HCT116 (cell line): ENCODE results near the gene EDEM1. TPM values are rescaled to one million over a fixed set of nuclear protein-coding genes. Genes with fewer than 3 reads are reported as not detected.

Experiments
- ATAC-seq: fragments of 200-7000 bp; cut with Tn5 transposase; 2 replicates; pipeline ENCODE4 v1.9.1; 2020; ENCODE audit warnings: mild to moderate bottlenecking, moderate library complexity
- BruUV-seq: library from RNA; stranded (reverse); fragments of 400-500 nt; replicated peaks from 2 replicates; lab custom pipeline; 2021; lab: Mats Ljungman, UMichigan
- CTCF ChIA-PET: fragments of 300-600 bp; sonication (Branson Sonifier 250); formaldehyde crosslinking; loops from one replicate; lab custom pipeline; 2021; ENCODE audit warnings: antibody characterized with exemption; lab: Charles Lee
- POLR2A ChIA-PET: fragments of 300-600, 350-600 bp; sonication (Branson Sonifier 250); formaldehyde crosslinking; loops from one replicate; lab custom pipeline; 2021; ENCODE audit warnings: antibody characterized with exemption; lab: Charles Lee
- RAD21 ChIA-PET, 2 experiments: fragments of 300-600 bp; sonication (Branson Sonifier 250); formaldehyde crosslinking; loops; one replicate each; lab custom pipeline; 2023; ENCODE audit warnings: low total read pairs in 2 of 2; ENCODE audit not compliant: uncharacterized antibody in 2 of 2, unreplicated experiment in 2 of 2, low non-redundant PET in 1 of 2; lab: Charles Lee
- DNase-seq: peaks from one replicate; pipeline ENCODE4 v3.0.0-alpha.2; 2010; ENCODE audit warnings: low read depth, low spot score
- H2AFZ ChIP-seq: fragments of 200-600 bp; shearing (Covaris generic), sonication (generic); 2 replicates; pipeline ENCODE4 v1.6.1; 2017; ENCODE audit warnings: low read depth, mixed run types, mixed read lengths, antibody characterized with exemption, low read length; ENCODE audit not compliant: poor library complexity, severe bottlenecking
- H3K27ac ChIP-seq: 2 replicates; pipeline ENCODE4 v1.5.1; 2012; ENCODE audit warnings: low read depth, low read length
- H3K27me3 ChIP-seq: fragments of 200-600 bp; sonication (generic); 2 replicates; pipeline ENCODE4 v1.6.1; 2016; ENCODE audit warnings: mixed run types, low read length, mixed read lengths; ENCODE audit not compliant: insufficient read depth
- H3K36me3 ChIP-seq, 2 experiments: fragments of 200-500 bp in 1 of 2; fragments of 200-600 bp in 1 of 2; sonication (Bioruptor generic) in 1 of 2; sonication (generic) in 1 of 2; 2 replicates each; pipeline versions ENCODE4 v1.5.1 to v1.6.1; 2014 to 2016; ENCODE audit warnings: low read length in 2 of 2, inconsistent platforms in 1 of 2, mixed read lengths in 1 of 2, mixed run types in 1 of 2; ENCODE audit not compliant: insufficient read depth in 2 of 2, control insufficient read depth in 1 of 2
- H3K4me1 ChIP-seq, 2 experiments: fragments of 200-600 bp in 1 of 2; sonication (generic) in 1 of 2; 2 replicates each; pipeline versions ENCODE4 v1.5.1 to v1.6.1; 2012 to 2017; ENCODE audit warnings: low read length in 2 of 2, inconsistent platforms in 1 of 2, mild to moderate bottlenecking in 1 of 2, mixed read lengths in 1 of 2, mixed run types in 1 of 2, moderate library complexity in 1 of 2; ENCODE audit not compliant: insufficient read depth in 2 of 2, control insufficient read depth in 1 of 2
- H3K4me2 ChIP-seq: fragments of 200-600 bp; sonication (generic); 2 replicates; pipeline ENCODE4 v1.6.1; 2017; ENCODE audit warnings: mixed run types, low read length, mixed read lengths
- H3K4me3 ChIP-seq, 2 experiments: fragments of 200-600 bp in 1 of 2; sonication (generic) in 1 of 2; replicated peaks in 1 of 2; 2 replicates each; pipeline ENCODE4 v1.5.1; 2011 to 2016; ENCODE audit warnings: low read length in 2 of 2, control low read depth in 1 of 2, low read depth in 1 of 2, mild to moderate bottlenecking in 1 of 2, mixed read lengths in 1 of 2, mixed run types in 1 of 2
- H3K79me2 ChIP-seq: fragments of 200-600 bp; sonication (generic); 2 replicates; pipeline ENCODE4 v1.6.1; 2017; ENCODE audit warnings: mild to moderate bottlenecking, mixed run types, low read length, moderate library complexity, mixed read lengths; ENCODE audit not compliant: insufficient read depth
- H3K9ac ChIP-seq: fragments of 200-600 bp; sonication (generic); 2 replicates; pipeline ENCODE4 v1.6.1; 2016; ENCODE audit warnings: low read length, mixed read lengths
- H3K9me2 ChIP-seq: fragments of 200-600 bp; sonication (generic), shearing (Covaris generic); 2 replicates; pipeline ENCODE4 v1.6.1; 2017; ENCODE audit warnings: mixed run types, mild to moderate bottlenecking, moderate library complexity; ENCODE audit not compliant: insufficient read depth
- H3K9me3 ChIP-seq, 2 experiments: fragments of 200-500 bp in 1 of 2; fragments of 200-600 bp in 1 of 2; sonication (Bioruptor generic) in 1 of 2; sonication (generic) in 1 of 2; 2 replicates each; pipeline ENCODE4 v1.6.1; 2014 to 2017; ENCODE audit warnings: low read length in 2 of 2, mixed read lengths in 2 of 2, inconsistent platforms in 1 of 2, low read depth in 1 of 2, mild to moderate bottlenecking in 1 of 2, mixed run types in 1 of 2, moderate library complexity in 1 of 2; ENCODE audit not compliant: control insufficient read depth in 1 of 2, insufficient read depth in 1 of 2
- H4K20me1 ChIP-seq: fragments of 200-600 bp; sonication (generic), shearing (Covaris generic); 2 replicates; pipeline ENCODE4 v1.6.1; 2017; ENCODE audit warnings: mixed run types, mild to moderate bottlenecking, moderate library complexity; ENCODE audit not compliant: insufficient read depth
- ATF3 ChIP-seq: IDR thresholded peaks from 2 replicates; pipeline ENCODE4 v1.6.1; 2012
- CBX3 ChIP-seq: IDR thresholded peaks from 2 replicates; pipeline ENCODE4 v1.6.1; 2012; ENCODE audit warnings: low read depth
- CEBPB ChIP-seq: IDR thresholded peaks from 2 replicates; pipeline ENCODE4 v1.6.1; 2012; ENCODE audit warnings: low read depth
- EGR1 ChIP-seq: IDR thresholded peaks from 2 replicates; pipeline ENCODE4 v1.6.1; 2012; ENCODE audit warnings: low read depth
- EZH2 ChIP-seq: fragments of 200-600 bp; sonication (generic); IDR thresholded peaks from 2 replicates; pipeline ENCODE4 v1.6.1; 2017; ENCODE audit warnings: antibody characterized with exemption, mixed run types
- EZH2phosphoT487 ChIP-seq: fragments of 200-600 bp; IDR thresholded peaks from 2 replicates; pipeline ENCODE4 v1.6.1; 2018; ENCODE audit warnings: antibody characterized with exemption, borderline replicate concordance
- FOSL1 ChIP-seq: IDR thresholded peaks from 2 replicates; pipeline ENCODE4 v1.6.1; 2012; ENCODE audit warnings: low read depth
- JUND ChIP-seq: IDR thresholded peaks from 2 replicates; pipeline ENCODE4 v1.6.1; 2012
- POLR2A ChIP-seq: IDR thresholded peaks from 2 replicates; pipeline ENCODE4 v1.7.0; 2011; ENCODE audit warnings: borderline replicate concordance; ENCODE audit not compliant: insufficient read depth, insufficient read length; ENCODE audit errors: extremely low read depth
- POLR2AphosphoS5 ChIP-seq: IDR thresholded peaks from 2 replicates; pipeline ENCODE4 v1.6.1; 2011; ENCODE audit warnings: mild to moderate bottlenecking, low read depth, low read length, moderate library complexity
- RAD21 ChIP-seq: IDR thresholded peaks from 2 replicates; pipeline ENCODE4 v1.6.1; 2012; ENCODE audit warnings: low read depth, mild to moderate bottlenecking
- SP1 ChIP-seq: IDR thresholded peaks from 2 replicates; pipeline ENCODE4 v1.6.1; 2012; ENCODE audit warnings: low read depth
- SRF ChIP-seq: IDR thresholded peaks from 2 replicates; pipeline ENCODE4 v1.6.1; 2012; ENCODE audit warnings: low read depth
- TCF7L2 ChIP-seq: IDR thresholded peaks from 2 replicates; pipeline ENCODE4 v1.7.0; 2011; ENCODE audit warnings: borderline replicate concordance, inconsistent platforms; ENCODE audit not compliant: insufficient read depth, insufficient read length; ENCODE audit errors: extremely low read depth
- ZBTB33 ChIP-seq: IDR thresholded peaks from 2 replicates; pipeline ENCODE4 v1.6.1; 2011; ENCODE audit warnings: mild to moderate bottlenecking, low read length, moderate library complexity; ENCODE audit not compliant: insufficient replicate concordance; ENCODE audit errors: extremely low read depth
- ZFX ChIP-seq: fragments of 450-650 bp; IDR thresholded peaks from 2 replicates; pipeline ENCODE4 v1.6.1; 2017
- ZNF274 ChIP-seq: fragments of 200-500 bp; sonication (Bioruptor generic); IDR thresholded peaks from 2 replicates; pipeline ENCODE4 v1.6.1; 2014; ENCODE audit warnings: mild to moderate bottlenecking, low read depth, low read length, inconsistent platforms
- intact Hi-C: fragments of 100-400 bp; cut with micrococcal nuclease; formaldehyde crosslinking; loops from 2 replicates; pipeline ENCODE4 v1.10.0; 2022
- total RNA-seq: library from RNA; stranded (reverse); gene quantifications from one replicate; pipeline ENCODE4 v1.2.1, GENCODE V29; 2021; ENCODE audit not compliant: unreplicated experiment

Gene EDEM1
- total RNA-seq, 1 experiment from 2014 or later, result 23.7 TPM

- TF ChIP-seq TCF7L2 (no peak), POLR2A (peak; percentile 36), JUND (no peak), EZH2 (no peak), EGR1 (peak; percentile 82), ZNF274 (no peak), ATF3 (no peak)
These were observed at the start of gene EDEM1 (continued) for GRCh38 chr3:5187156-5187919.

DNA sequence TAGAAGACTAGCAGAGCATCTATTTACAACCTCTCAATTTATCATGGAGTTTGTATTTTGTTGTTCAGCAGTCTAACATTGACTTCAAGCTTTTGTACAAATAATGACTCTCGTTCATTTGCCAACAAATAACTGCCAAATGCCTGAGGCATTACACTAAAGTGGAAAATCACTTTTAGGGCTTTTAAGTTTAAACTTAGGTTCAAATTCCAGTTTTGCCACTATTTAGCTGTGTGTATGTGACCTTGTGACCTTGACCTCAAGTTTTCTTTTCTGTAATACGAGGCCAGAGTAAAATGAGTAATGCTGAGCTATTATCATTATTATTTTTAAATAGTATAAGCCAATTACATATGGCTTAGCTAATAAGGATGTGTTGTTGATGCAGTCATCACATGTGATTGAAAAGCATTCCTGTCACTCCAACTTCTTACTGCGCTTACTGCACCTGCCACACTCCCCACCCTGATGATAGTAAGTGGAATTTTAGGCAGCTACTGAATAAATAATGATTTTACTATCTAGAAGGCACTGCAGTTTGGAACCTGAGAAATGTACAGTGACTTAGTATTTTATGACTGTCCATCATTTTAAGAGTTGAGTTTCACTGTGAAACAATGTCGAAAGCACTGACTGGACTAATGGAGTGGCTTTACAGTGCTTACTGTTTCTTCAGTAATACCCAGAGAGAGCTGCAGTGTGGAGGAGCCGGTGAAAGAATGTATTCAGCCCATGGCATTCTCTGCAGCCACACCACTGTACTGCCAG, 49.1 kb upstream of the EDEM1 start:
- ATAC-seq, result no peak
- Histone ChIP-seq H3K27ac (no peak overlapping the region), H3K4me1 (peaks cover 5 to 10% of the 10 kb centered on the region in 2 experiments), H3K79me2 (peaks cover 95% of the 10 kb centered on the region), H3K36me3 (no peaks in the 10 kb centered on the region), H3K4me2 (no peak overlapping the region), H3K9ac (no peak overlapping the region), H4K20me1 (no peaks in the 10 kb centered on the region; the same call in 1 of the 2 replicates), H2AFZ (no peak overlapping the region), H3K9me2 (no peaks in the 10 kb centered on the region), H3K9me3 (no peaks in the 10 kb centered on the region), H3K4me3 (no peak overlapping the region), H3K27me3 (no peaks in the 10 kb centered on the region)
- ChIA-PET RAD21 (no interaction called here), CTCF (no interaction called here), POLR2A (no interaction called here)
- TF ChIP-seq POLR2AphosphoS5 (no peak), SRF (no peak), SP1 (no peak), FOSL1 (no peak), CBX3 (no peak), ZBTB33 (no peak), CEBPB (no peak), ZNF274 (no peak), RAD21 (no peak), POLR2A (no peak), EZH2phosphoT487 (no peak), JUND (no peak), TCF7L2 (no peak), ZFX (no peak)
- no peak for DNase-seq
- intact Hi-C loops, result loop anchor here (2.0 kb wide), 1 partner anchor 62 kb away; no protein-coding TSS in a partner anchor
- no TSS peak for BruUV-seq
